ENCODE measurements around the gene DLGAP1.

Gene DLGAP1

DNA sequence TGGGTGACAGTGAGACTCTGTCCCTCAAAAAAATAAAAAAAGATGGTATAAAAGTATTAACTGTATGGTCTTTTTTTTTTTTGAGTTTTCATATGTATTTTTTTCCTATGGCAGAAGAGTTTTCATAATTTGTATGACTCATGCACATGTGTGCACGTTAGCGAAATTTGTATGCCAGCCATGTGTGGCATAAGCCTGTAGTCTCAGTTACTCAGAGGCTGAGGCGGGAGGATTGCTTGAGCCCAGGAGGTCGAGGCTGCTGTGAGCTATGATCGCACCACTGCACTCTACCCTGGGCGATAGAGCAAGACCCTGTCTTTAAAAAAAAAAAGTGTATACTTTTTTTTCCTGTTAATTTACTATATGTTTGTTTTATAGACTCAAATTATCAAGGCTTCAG is 844.3 kb downstream of the DLGAP1 start:
- TF ChIP-seq ESRRG (CRISPR knock-in tag; IDR thresholded peaks at IDR 0.05), result no peak
- no peak for TF ChIP-seq TOX (CRISPR knock-in tag; IDR thresholded peaks at IDR 0.05; ENCODE audit: borderline replicate concordance)
- TF ChIP-seq, protein P1, sequence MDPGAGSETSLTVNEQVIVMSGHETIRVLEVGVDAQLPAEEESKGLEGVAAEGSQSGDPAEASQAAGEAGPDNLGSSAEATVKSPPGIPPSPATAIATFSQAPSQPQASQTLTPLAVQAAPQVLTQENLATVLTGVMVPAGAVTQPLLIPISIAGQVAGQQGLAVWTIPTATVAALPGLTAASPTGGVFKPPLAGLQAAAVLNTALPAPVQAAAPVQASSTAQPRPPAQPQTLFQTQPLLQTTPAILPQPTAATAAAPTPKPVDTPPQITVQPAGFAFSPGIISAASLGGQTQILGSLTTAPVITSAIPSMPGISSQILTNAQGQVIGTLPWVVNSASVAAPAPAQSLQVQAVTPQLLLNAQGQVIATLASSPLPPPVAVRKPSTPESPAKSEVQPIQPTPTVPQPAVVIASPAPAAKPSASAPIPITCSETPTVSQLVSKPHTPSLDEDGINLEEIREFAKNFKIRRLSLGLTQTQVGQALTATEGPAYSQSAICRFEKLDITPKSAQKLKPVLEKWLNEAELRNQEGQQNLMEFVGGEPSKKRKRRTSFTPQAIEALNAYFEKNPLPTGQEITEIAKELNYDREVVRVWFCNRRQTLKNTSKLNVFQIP (CRISPR knock-in tag; IDR thresholded peaks at IDR 0.05; ENCODE audit: borderline replicate concordance, low read depth), result no peak
- TF ChIP-seq, protein P2, sequence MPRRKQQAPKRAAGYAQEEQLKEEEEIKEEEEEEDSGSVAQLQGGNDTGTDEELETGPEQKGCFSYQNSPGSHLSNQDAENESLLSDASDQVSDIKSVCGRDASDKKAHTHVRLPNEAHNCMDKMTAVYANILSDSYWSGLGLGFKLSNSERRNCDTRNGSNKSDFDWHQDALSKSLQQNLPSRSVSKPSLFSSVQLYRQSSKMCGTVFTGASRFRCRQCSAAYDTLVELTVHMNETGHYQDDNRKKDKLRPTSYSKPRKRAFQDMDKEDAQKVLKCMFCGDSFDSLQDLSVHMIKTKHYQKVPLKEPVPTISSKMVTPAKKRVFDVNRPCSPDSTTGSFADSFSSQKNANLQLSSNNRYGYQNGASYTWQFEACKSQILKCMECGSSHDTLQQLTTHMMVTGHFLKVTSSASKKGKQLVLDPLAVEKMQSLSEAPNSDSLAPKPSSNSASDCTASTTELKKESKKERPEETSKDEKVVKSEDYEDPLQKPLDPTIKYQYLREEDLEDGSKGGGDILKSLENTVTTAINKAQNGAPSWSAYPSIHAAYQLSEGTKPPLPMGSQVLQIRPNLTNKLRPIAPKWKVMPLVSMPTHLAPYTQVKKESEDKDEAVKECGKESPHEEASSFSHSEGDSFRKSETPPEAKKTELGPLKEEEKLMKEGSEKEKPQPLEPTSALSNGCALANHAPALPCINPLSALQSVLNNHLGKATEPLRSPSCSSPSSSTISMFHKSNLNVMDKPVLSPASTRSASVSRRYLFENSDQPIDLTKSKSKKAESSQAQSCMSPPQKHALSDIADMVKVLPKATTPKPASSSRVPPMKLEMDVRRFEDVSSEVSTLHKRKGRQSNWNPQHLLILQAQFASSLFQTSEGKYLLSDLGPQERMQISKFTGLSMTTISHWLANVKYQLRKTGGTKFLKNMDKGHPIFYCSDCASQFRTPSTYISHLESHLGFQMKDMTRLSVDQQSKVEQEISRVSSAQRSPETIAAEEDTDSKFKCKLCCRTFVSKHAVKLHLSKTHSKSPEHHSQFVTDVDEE (CRISPR knock-in tag; IDR thresholded peaks at IDR 0.05), result no peak
- no peak for TF ChIP-seq PPARA (CRISPR knock-in tag; IDR thresholded peaks at IDR 0.05; ENCODE audit: borderline replicate concordance)
- TF ChIP-seq ZFP30 (CRISPR knock-in tag; IDR thresholded peaks at IDR 0.05), result no peak
- TF ChIP-seq, protein P3, sequence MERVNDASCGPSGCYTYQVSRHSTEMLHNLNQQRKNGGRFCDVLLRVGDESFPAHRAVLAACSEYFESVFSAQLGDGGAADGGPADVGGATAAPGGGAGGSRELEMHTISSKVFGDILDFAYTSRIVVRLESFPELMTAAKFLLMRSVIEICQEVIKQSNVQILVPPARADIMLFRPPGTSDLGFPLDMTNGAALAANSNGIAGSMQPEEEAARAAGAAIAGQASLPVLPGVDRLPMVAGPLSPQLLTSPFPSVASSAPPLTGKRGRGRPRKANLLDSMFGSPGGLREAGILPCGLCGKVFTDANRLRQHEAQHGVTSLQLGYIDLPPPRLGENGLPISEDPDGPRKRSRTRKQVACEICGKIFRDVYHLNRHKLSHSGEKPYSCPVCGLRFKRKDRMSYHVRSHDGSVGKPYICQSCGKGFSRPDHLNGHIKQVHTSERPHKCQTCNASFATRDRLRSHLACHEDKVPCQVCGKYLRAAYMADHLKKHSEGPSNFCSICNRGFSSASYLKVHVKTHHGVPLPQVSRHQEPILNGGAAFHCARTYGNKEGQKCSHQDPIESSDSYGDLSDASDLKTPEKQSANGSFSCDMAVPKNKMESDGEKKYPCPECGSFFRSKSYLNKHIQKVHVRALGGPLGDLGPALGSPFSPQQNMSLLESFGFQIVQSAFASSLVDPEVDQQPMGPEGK (CRISPR knock-in tag; IDR thresholded peaks at IDR 0.05; ENCODE audit: borderline replicate concordance), result no peak
- TF ChIP-seq, protein P4, sequence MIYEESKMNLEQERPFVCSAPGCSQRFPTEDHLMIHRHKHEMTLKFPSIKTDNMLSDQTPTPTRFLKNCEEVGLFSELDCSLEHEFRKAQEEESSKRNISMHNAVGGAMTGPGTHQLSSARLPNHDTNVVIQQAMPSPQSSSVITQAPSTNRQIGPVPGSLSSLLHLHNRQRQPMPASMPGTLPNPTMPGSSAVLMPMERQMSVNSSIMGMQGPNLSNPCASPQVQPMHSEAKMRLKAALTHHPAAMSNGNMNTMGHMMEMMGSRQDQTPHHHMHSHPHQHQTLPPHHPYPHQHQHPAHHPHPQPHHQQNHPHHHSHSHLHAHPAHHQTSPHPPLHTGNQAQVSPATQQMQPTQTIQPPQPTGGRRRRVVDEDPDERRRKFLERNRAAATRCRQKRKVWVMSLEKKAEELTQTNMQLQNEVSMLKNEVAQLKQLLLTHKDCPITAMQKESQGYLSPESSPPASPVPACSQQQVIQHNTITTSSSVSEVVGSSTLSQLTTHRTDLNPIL (CRISPR knock-in tag; IDR thresholded peaks at IDR 0.05; ENCODE audit: low read depth), result no peak
- no peak for TF ChIP-seq ARNTL (CRISPR knock-in tag; IDR thresholded peaks at IDR 0.05; ENCODE audit: borderline replicate concordance, low read depth)
- TF ChIP-seq CSDC2 (CRISPR knock-in tag; IDR thresholded peaks at IDR 0.05), result no peak
- no peak for TF ChIP-seq OSR1 (CRISPR knock-in tag; IDR thresholded peaks at IDR 0.05)
- TF ChIP-seq, protein P5, sequence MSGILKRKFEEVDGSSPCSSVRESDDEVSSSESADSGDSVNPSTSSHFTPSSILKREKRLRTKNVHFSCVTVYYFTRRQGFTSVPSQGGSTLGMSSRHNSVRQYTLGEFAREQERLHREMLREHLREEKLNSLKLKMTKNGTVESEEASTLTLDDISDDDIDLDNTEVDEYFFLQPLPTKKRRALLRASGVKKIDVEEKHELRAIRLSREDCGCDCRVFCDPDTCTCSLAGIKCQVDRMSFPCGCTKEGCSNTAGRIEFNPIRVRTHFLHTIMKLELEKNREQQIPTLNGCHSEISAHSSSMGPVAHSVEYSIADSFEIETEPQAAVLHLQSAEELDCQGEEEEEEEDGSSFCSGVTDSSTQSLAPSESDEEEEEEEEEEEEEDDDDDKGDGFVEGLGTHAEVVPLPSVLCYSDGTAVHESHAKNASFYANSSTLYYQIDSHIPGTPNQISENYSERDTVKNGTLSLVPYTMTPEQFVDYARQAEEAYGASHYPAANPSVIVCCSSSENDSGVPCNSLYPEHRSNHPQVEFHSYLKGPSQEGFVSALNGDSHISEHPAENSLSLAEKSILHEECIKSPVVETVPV (CRISPR knock-in tag; IDR thresholded peaks at IDR 0.05), result no peak
- no peak for TF ChIP-seq ISL1 (CRISPR knock-in tag; IDR thresholded peaks at IDR 0.05)
- no peak for TF ChIP-seq ZFP3 (CRISPR knock-in tag; IDR thresholded peaks at IDR 0.05)
- no peak for TF ChIP-seq ZC3H10 (CRISPR knock-in tag; IDR thresholded peaks at IDR 0.05)
- TF ChIP-seq SNAI2 (CRISPR knock-in tag; IDR thresholded peaks at IDR 0.05), result no peak
- no peak for TF ChIP-seq BACH2 (CRISPR knock-in tag; IDR thresholded peaks at IDR 0.05; ENCODE audit: borderline replicate concordance)
- no peak for TF ChIP-seq TCF4 (CRISPR knock-in tag; IDR thresholded peaks at IDR 0.05; ENCODE audit: borderline replicate concordance)
- TF ChIP-seq RARB (CRISPR knock-in tag; IDR thresholded peaks at IDR 0.05), result no peak
- no peak for ATAC-seq

DNA sequence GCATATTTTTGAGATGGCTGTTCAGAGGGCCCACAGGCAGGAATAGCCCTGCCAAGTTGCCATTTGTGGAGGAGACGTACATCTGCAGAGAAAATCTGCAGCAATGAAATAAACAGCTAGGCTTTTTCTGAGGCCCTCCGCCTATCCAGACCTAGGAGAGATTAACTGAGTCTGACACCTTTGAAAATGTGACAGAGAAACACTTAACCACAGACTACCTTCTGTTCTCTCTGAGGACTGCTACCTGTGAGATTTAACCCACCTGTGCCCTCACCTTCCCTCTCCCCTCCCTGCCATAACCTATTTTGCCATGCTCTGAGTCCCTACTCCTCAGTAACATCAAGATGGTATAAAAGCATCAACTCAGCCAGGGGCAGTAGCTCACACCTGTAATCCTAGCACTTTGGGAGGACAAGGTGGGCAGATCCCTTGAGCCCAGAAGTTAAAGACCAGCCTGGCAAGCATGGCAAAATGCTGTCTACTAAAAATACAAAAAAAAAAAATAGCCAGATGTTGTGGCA is 844.9 kb downstream of the DLGAP1 start:
- ATAC-seq, result no peak
- TF ChIP-seq GLIS3 (CRISPR knock-in tag; IDR thresholded peaks at IDR 0.05) (no peak), ESRRG (CRISPR knock-in tag; IDR thresholded peaks at IDR 0.05) (no peak), ZNF70 (CRISPR knock-in tag; IDR thresholded peaks at IDR 0.05) (no peak), ZC3H10 (CRISPR knock-in tag; IDR thresholded peaks at IDR 0.05) (no peak), OSR1 (CRISPR knock-in tag; IDR thresholded peaks at IDR 0.05) (no peak), ZNF8 (CRISPR knock-in tag; IDR thresholded peaks at IDR 0.05) (no peak), CSDC2 (CRISPR knock-in tag; IDR thresholded peaks at IDR 0.05) (no peak), TCF4 (CRISPR knock-in tag; IDR thresholded peaks at IDR 0.05; ENCODE audit: borderline replicate concordance) (no peak), RARB (CRISPR knock-in tag; IDR thresholded peaks at IDR 0.05) (no peak)
- TF ChIP-seq, protein P4 (CRISPR knock-in tag; IDR thresholded peaks at IDR 0.05; ENCODE audit: low read depth), result no peak
- TF ChIP-seq, protein P1 (CRISPR knock-in tag; IDR thresholded peaks at IDR 0.05; ENCODE audit: borderline replicate concordance, low read depth), result no peak
- TF ChIP-seq, protein P5 (CRISPR knock-in tag; IDR thresholded peaks at IDR 0.05), result no peak

All from SK-N-SH treated with all-trans-retinoic acid at 6 μM for 48 hours (cell line).